Neuronal stem cell (in vitro differentiated cells): ENCODE measurements around the gene MSI1.

ENCODE experiments used
- DNase-seq: peaks from one replicate; pipeline ENCODE4 v3.0.0-alpha.2; 2013; ENCODE audit warnings: low spot score
- H2AFZ ChIP-seq: one replicate; pipeline ENCODE4 v1.6.1; 2013; ENCODE audit warnings: mild to moderate bottlenecking, low read length, inconsistent platforms
- H2AK5ac ChIP-seq: 2 replicates; pipeline ENCODE4 v1.6.1; 2013; ENCODE audit warnings: low read depth, mild to moderate bottlenecking, inconsistent platforms, low read length, moderate library complexity, mixed read lengths
- H2BK120ac ChIP-seq: 2 replicates; pipeline ENCODE4 v1.6.1; 2013; ENCODE audit warnings: low read depth, mild to moderate bottlenecking, inconsistent platforms, low read length, moderate library complexity, mixed read lengths
- H2BK12ac ChIP-seq: one replicate; pipeline ENCODE4 v1.6.1; 2013; ENCODE audit warnings: low read length, inconsistent platforms
- H2BK15ac ChIP-seq: 2 replicates; pipeline ENCODE4 v1.6.1; 2013; ENCODE audit warnings: mild to moderate bottlenecking, low read length, inconsistent platforms, mixed read lengths
- H2BK5ac ChIP-seq: one replicate; pipeline ENCODE4 v1.6.1; 2013; ENCODE audit warnings: inconsistent platforms, mild to moderate bottlenecking, low read length, moderate library complexity
- H3K14ac ChIP-seq: one replicate; pipeline ENCODE4 v1.6.1; 2013; ENCODE audit warnings: low read length, inconsistent platforms
- H3K18ac ChIP-seq: 2 replicates; pipeline ENCODE4 v1.6.1; 2013; ENCODE audit warnings: low read length, inconsistent platforms
- H3K23ac ChIP-seq: 2 replicates; pipeline ENCODE4 v1.6.1; 2013; ENCODE audit warnings: low read depth, mild to moderate bottlenecking, mixed read lengths, low read length, inconsistent platforms; ENCODE audit not compliant: poor library complexity
- H3K27ac ChIP-seq: replicated peaks from 3 replicates; pipeline ENCODE4 v1.5.1; 2013; ENCODE audit warnings: low read length, inconsistent platforms
- H3K27me3 ChIP-seq, 3 experiments: 2 replicates each; pipeline ENCODE4 v1.6.1; 2013; ENCODE audit warnings: low read length in 3 of 3, mild to moderate bottlenecking in 2 of 3, inconsistent platforms in 1 of 3, low read depth in 1 of 3, mixed read lengths in 1 of 3, moderate library complexity in 1 of 3; ENCODE audit not compliant: control insufficient read depth in 3 of 3, insufficient read depth in 3 of 3
- H3K36me3 ChIP-seq, 2 donors: replicated peaks in 1 of 2; 2 replicates each; pipeline ENCODE4 v1.6.1; 2013; ENCODE audit warnings: low read length in 2 of 2; ENCODE audit not compliant: control insufficient read depth in 2 of 2, insufficient read depth in 2 of 2
- H3K4ac ChIP-seq: 2 replicates; pipeline ENCODE4 v1.6.1; 2013; ENCODE audit warnings: inconsistent platforms, mild to moderate bottlenecking, low read length, moderate library complexity
- H3K4me1 ChIP-seq, 2 donors: 1 replicate in 1 of 2; 2 replicates in 1 of 2; pipeline ENCODE4 v1.6.1; 2013; ENCODE audit warnings: low read length in 2 of 2, low read depth in 1 of 2; ENCODE audit not compliant: control insufficient read depth in 2 of 2, insufficient read depth in 1 of 2
- H3K4me2 ChIP-seq: one replicate; pipeline ENCODE4 v1.6.1; 2013; ENCODE audit warnings: mild to moderate bottlenecking, low read length, inconsistent platforms; ENCODE audit not compliant: insufficient read depth, poor library complexity, severe bottlenecking
- H3K4me3 ChIP-seq, 2 donors: 2 replicates each; pipeline ENCODE4 v1.5.1; 2013; ENCODE audit warnings: low read length in 2 of 2, mild to moderate bottlenecking in 2 of 2, inconsistent platforms in 1 of 2, moderate library complexity in 1 of 2
- H3K79me1 ChIP-seq: one replicate; pipeline ENCODE4 v1.6.1; 2013; ENCODE audit warnings: low read depth, mild to moderate bottlenecking, inconsistent platforms, low read length, moderate library complexity
- H3K9ac ChIP-seq: one replicate; pipeline ENCODE4 v1.6.1; 2013; ENCODE audit warnings: mild to moderate bottlenecking, low read depth, low read length, inconsistent platforms; ENCODE audit not compliant: poor library complexity
- H3K9me3 ChIP-seq, 2 donors: replicated peaks in 1 of 2; 2 replicates each; pipeline versions ENCODE3 to v1.6.1; 2013; ENCODE audit warnings: low read length in 2 of 2, mild to moderate bottlenecking in 2 of 2, inconsistent platforms in 1 of 2, low read depth in 1 of 2, mixed read lengths in 1 of 2, moderate library complexity in 1 of 2; ENCODE audit not compliant: control insufficient read depth in 2 of 2, insufficient read depth in 1 of 2
- H4K8ac ChIP-seq: one replicate; pipeline ENCODE4 v1.6.1; 2013; ENCODE audit warnings: low read depth, mild to moderate bottlenecking, inconsistent platforms, low read length, moderate library complexity
- H4K91ac ChIP-seq: one replicate; pipeline ENCODE4 v1.6.1; 2013; ENCODE audit warnings: low read length, low read depth, mild to moderate bottlenecking, inconsistent platforms; ENCODE audit not compliant: poor library complexity
- WGBS, 2 donors: extraction: QIAGEN DNeasy Blood & Tissue Kit; methylation state at CpG; one replicate each; pipeline ENCODE4 v1.1.7; 2013; ENCODE audit warnings: missing lambda C conversion rate in 2 of 2, mixed read lengths in 1 of 2; ENCODE audit not compliant: insufficient read length in 2 of 2, insufficient replicate concordance in 1 of 2; ENCODE audit errors: extremely low coverage in 2 of 2; 5-methylcytosine and 5-hydroxymethylcytosine counted together

MSI1 gene

DNA sequence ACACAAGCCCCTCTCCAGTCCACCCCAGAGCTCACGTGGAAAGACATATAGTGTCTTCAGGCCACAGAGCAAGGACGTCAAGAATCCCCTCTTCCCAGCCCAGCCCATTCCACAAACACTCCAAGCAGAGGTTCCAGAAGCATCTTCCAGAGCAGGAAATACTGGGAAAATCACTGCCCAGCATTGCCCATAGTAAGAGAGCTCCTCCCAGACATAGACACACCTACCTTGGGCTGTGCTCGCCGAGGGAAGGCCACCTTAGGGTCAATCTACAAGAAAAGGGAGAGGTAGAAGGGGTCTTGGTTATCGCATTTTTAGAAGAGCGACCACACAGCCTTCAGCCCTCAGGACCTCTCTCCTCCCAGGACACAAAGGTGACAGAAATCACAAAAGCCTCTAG, 4.5 kb downstream of the MSI1 start:
- Histone ChIP-seq H3K79me1 (peaks cover 17% of the 10 kb centered on the region), H3K4me3 (no peak overlapping the region), H3K23ac (no peak overlapping the region), H3K27ac (no peak overlapping the region), H3K9me3 (no peaks in the 10 kb centered on the region), H3K18ac (no peak overlapping the region), H3K36me3 (peaks cover 35 to 77% of the 10 kb centered on the region in 2 donors), H3K4me2 (no peak overlapping the region), H3K4me1 (peaks cover 53 to 65% of the 10 kb centered on the region in 2 donors), H4K91ac (no peak overlapping the region), H3K4ac (no peak overlapping the region), H2AK5ac (no peak overlapping the region), H2BK5ac (no peak overlapping the region), H3K14ac (no peak overlapping the region), H2BK12ac (no peak overlapping the region), H4K8ac (no peak overlapping the region), H2BK15ac (no peak overlapping the region), H2AFZ (no peak overlapping the region), H2BK120ac (no peak overlapping the region), H3K9ac (no peak overlapping the region), H3K27me3 (no peaks in the 10 kb centered on the region)
- no peak for DNase-seq
- no CpG with 5 or more reads among the region's 6 CpGs for WGBS, 2 donors

DNA sequence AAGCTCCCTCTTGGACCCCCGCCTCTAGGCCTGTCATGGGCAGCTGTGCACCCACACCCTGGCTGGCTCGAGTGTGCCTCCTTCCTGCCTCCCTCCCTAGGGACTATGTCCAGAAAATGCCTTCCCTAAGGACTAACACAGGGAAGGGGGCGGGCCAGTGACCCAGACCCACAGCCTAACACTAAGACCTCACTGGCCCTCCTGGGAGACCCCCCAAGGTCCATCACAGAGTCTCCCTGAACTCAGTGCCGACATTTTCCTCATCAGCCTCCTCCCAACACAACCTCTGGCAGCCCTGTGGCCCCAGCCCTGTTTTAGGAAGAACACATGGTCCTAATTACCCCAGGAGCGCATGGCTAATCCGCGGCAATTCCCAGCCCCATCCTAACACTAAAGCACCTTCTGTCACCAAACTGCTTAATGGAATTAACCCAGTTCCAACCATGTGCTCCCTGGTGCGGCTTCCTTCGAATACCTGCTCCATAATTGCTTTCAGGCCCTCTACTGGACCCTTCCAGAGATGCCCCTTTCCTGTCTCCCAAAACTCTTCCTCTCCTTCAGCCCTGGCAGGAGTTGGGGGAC, 5.6 kb downstream of the MSI1 start:
- H3K36me3 ChIP-seq = peaks cover 45 to 88% of the 10 kb centered on the region in 2 donors
- H3K4me1 ChIP-seq = peaks cover 60 to 75% of the 10 kb centered on the region in 2 donors

GRCh38 chr12:120362516-120363273, 6.3 kb downstream of the MSI1 start:
- peaks cover 62 to 82% of the 10 kb centered on the region in 2 donors for H3K4me1 ChIP-seq
- no CpG with 5 or more reads among the region's 14 CpGs for WGBS, 2 donors
- H3K4me2 ChIP-seq = no peak overlapping the region
- peak overlapping the region; percentile 21 for H2BK120ac ChIP-seq
- no peak overlapping the region for H3K23ac ChIP-seq
- H4K8ac ChIP-seq = no peak overlapping the region
- H3K18ac ChIP-seq = peak overlapping the region; percentile 91
- H2AFZ ChIP-seq = no peak overlapping the region
- peaks cover 52 to 93% of the 10 kb centered on the region in 2 donors for H3K36me3 ChIP-seq
- peaks cover 22% of the 10 kb centered on the region for H3K79me1 ChIP-seq
- H2BK15ac ChIP-seq = peak overlapping the region; percentile 77
- no peak overlapping the region for H3K14ac ChIP-seq
- H4K91ac ChIP-seq = peak overlapping the region; percentile 44
- no peak for DNase-seq
- peak overlapping the region; percentile 77 for H2AK5ac ChIP-seq
- H2BK5ac ChIP-seq = peak overlapping the region; percentile 55
- peak overlapping the region; percentile 24 for H3K9ac ChIP-seq
- H3K27me3 ChIP-seq = no peaks in the 10 kb centered on the region
- H2BK12ac ChIP-seq = no peak overlapping the region
- peak overlapping the region; percentile 43 for H3K4ac ChIP-seq
- H3K9me3 ChIP-seq = no peaks in the 10 kb centered on the region
- no peak overlapping the region for H3K4me3 ChIP-seq
- H3K27ac ChIP-seq = peak overlapping the region; percentile 91

More for the DNA sequence above, 5.6 kb downstream of the MSI1 start:
- H3K4ac ChIP-seq = no peak overlapping the region
- H2AFZ ChIP-seq = no peak overlapping the region
- H3K23ac ChIP-seq = no peak overlapping the region
- H2AK5ac ChIP-seq = peak overlapping the region; percentile 77
- no peak overlapping the region for H3K4me2 ChIP-seq
- no peak for DNase-seq
- H4K91ac ChIP-seq = no peak overlapping the region
- H2BK120ac ChIP-seq = peak overlapping the region; percentile 21
- WGBS, 2 donors = no CpG with 5 or more reads among the region's 9 CpGs
- H3K9ac ChIP-seq = peak overlapping the region; percentile 51
- no peak overlapping the region for H3K27ac ChIP-seq
- H3K14ac ChIP-seq = no peak overlapping the region
- no peak overlapping the region for H2BK12ac ChIP-seq
- peak overlapping the region; percentile 55 for H2BK5ac ChIP-seq
- H2BK15ac ChIP-seq = peak overlapping the region; percentile 77
- no peaks in the 10 kb centered on the region for H3K27me3 ChIP-seq
- H3K9me3 ChIP-seq = no peaks in the 10 kb centered on the region
- H3K4me3 ChIP-seq = no peak overlapping the region
- peaks cover 20% of the 10 kb centered on the region for H3K79me1 ChIP-seq
- H3K18ac ChIP-seq = peak overlapping the region; percentile 91
- no peak overlapping the region for H4K8ac ChIP-seq

GRCh38 chr12:120361506-120362208, 7.3 kb downstream of the MSI1 start:
- Histone ChIP-seq H3K14ac (no peak overlapping the region), H3K9me3 (no peaks in the 10 kb centered on the region), H2BK15ac (no peak overlapping the region), H3K36me3 (peaks cover 60 to 93% of the 10 kb centered on the region in 2 donors), H3K27me3 (no peaks in the 10 kb centered on the region), H3K9ac (no peak overlapping the region), H3K27ac (peak overlapping the region; percentile 91), H3K18ac (peak overlapping the region; percentile 94), H4K8ac (no peak overlapping the region), H3K4me3 (peak overlapping the region in 1 of 2 donors; percentile 16), H3K23ac (peak overlapping the region; percentile 71), H3K4ac (no peak overlapping the region), H3K4me2 (peak overlapping the region; percentile 86), H4K91ac (no peak overlapping the region), H3K79me1 (peaks cover 22% of the 10 kb centered on the region), H2BK120ac (no peak overlapping the region), H2AK5ac (peak overlapping the region; percentile 77), H2BK12ac (no peak overlapping the region), H3K4me1 (peaks cover 60 to 84% of the 10 kb centered on the region in 2 donors), H2BK5ac (peak overlapping the region; percentile 89), H2AFZ (no peak overlapping the region)
- DNase-seq = peak; percentile 99
- no CpG with 5 or more reads among the region's 56 CpGs for WGBS, 2 donors
